ENCODE data around the gene GFER. TPM values are rescaled to one million over a fixed set of nuclear protein-coding genes. Genes with fewer than 3 reads are reported as not detected.

GFER gene
- polyA plus RNA-seq, 3 donors: 8.1 to 22.7 (median 22.4) TPM

DNA sequence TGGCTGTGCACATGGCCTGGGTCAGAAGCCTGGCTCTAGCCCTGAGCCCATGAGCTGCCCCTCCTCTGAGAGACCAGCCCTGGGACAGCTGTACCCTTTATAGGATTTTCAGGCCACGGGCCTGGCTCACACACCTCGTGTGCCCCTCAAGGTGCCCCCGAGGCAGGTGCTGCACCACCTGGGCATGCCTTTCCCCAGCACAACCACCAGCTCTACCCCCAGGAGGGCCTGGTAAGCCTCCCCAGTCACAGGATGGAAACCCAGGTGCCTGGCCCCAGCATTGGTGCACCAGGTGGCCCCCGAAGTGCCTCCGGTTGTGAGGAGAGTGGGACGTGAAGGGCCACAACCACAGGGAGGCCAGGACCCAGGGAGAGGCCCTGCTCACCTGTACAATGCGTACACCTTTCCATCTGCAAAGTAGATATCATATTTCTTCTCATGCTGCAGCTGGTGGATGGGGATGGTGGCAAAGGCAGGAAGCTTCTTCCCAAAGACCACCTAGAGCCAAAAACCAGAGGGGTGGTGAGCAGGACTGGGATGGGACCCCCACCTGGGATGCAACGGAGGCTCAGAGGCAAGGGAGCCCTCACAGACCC lies 19.3 kb downstream of the GFER start:
- Mint-ChIP-seq H3K27me3 (ENCODE audit: low read depth in 3 of 3) (peaks cover 0 to 1% (median 0%) of the 10 kb centered on the region in 3 donors), H3K4me1 (peaks cover 35% of the 10 kb centered on the region), H3K4me3 (no peak overlapping the region), H3K36me3 (peaks cover 28 to 50% of the 10 kb centered on the region in 2 donors), H3K27ac (no peak overlapping the region), H3K9me3 (peaks cover 0 to 2% (median 0%) of the 10 kb centered on the region in 7 donors)
- Histone ChIP-seq H3K36me3 (replicated peaks in 1 of 2; ENCODE audit: control insufficient read depth in 1 of 2, insufficient read depth in 2 of 2, low read length in 2 of 2) (peaks cover 44 to 51% of the 10 kb centered on the region in 2 donors), H3K9ac (ENCODE audit: insufficient read depth, low read length, poor library complexity, severe bottlenecking) (no peak overlapping the region), H3K9me3 (replicated peaks in 1 of 2; ENCODE audit: control insufficient read depth in 1 of 2, insufficient read depth in 1 of 2, low read length in 2 of 2) (no peaks in the 10 kb centered on the region), H3K27ac (ENCODE audit: low read depth in 1 of 2, low read length in 2 of 2) (no peak overlapping the region), H3K79me2 (ENCODE audit: insufficient read depth, low read length) (peaks cover 49% of the 10 kb centered on the region), H2AFZ (ENCODE audit: insufficient read depth, low read depth, low read length, poor library complexity, severe bottlenecking) (no peak overlapping the region), H3K4me1 (ENCODE audit: control insufficient read depth in 1 of 2, insufficient read depth in 2 of 2, low read length in 2 of 2) (peaks cover 21 to 44% of the 10 kb centered on the region in 2 donors), H3K4me3 (replicated peaks in 1 of 3; ENCODE audit: low read depth in 2 of 3, low read length in 3 of 3) (no peak overlapping the region), H4K20me1 (ENCODE audit: insufficient read depth, low read length) (peaks cover 63% of the 10 kb centered on the region), H3K4me2 (replicated peaks; ENCODE audit: extremely low read depth, low read length, poor library complexity, severe bottlenecking) (no peak overlapping the region), H3K27me3 (ENCODE audit: control insufficient read depth in 2 of 2, insufficient read depth in 2 of 2, low read length in 2 of 2) (no peaks in the 10 kb centered on the region)
- 93% methylated on average over 4 of the region's 8 CpGs for WGBS (ENCODE audit: insufficient coverage)
- no peak for DNase-seq
- TF ChIP-seq, protein P1, sequence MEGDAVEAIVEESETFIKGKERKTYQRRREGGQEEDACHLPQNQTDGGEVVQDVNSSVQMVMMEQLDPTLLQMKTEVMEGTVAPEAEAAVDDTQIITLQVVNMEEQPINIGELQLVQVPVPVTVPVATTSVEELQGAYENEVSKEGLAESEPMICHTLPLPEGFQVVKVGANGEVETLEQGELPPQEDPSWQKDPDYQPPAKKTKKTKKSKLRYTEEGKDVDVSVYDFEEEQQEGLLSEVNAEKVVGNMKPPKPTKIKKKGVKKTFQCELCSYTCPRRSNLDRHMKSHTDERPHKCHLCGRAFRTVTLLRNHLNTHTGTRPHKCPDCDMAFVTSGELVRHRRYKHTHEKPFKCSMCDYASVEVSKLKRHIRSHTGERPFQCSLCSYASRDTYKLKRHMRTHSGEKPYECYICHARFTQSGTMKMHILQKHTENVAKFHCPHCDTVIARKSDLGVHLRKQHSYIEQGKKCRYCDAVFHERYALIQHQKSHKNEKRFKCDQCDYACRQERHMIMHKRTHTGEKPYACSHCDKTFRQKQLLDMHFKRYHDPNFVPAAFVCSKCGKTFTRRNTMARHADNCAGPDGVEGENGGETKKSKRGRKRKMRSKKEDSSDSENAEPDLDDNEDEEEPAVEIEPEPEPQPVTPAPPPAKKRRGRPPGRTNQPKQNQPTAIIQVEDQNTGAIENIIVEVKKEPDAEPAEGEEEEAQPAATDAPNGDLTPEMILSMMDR (IDR thresholded peaks at IDR 0.05): no peak
- intact Hi-C loops (cut with micrococcal nuclease): loop anchor here (10.0 kb wide), 2 partner anchors 241 to 251 kb away; partner anchors contain the start of gene ECI1 (in 1 of the 2)

DNA sequence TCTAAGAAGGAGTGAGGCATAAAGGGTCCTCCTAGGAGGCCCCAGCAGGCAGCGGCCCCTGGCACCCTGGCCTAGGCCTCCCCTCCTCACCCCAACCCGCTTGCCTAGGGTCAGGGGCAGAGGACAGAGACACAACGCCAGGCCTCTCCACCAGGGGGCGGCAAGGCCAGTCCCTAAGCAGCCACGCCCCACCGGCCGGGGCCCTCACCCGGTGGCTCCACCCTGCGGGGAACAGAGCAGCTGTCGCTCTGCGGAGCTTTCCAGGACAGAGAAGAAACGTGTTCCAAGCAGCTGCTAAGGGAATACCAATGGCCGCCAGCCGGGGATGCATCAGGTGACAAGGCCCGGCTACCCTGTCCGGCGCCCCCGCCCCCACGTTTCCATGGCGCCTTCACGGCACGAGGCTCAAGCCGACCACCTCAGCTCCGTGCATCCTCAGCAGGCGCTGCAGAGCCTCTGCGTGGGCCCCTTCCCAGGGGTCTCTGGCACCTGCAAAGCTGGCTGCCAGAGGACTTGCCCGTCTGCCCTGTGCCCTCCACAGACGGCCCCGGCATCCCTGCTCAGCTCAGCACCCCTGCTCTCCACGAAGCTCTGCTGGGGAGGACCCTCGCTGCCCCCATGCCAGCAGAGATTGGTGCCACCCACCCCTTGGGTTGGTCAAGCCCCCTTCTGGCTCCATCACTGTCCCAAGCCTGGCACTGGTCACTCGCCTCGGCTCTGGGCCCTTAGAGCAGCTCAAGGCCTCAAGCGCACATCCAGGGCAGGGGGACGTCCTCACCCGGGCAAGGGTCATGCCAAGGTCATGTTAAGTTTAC lies 20.0 kb downstream of the GFER start:
- H3K27ac ChIP-seq (ENCODE audit: low read depth in 1 of 2, low read length in 2 of 2): no peak overlapping the region
- H3K4me1 ChIP-seq (ENCODE audit: control insufficient read depth in 1 of 2, insufficient read depth in 2 of 2, low read length in 2 of 2): peaks cover 28 to 51% of the 10 kb centered on the region in 2 donors

More for the DNA sequence above, 20.0 kb downstream of the GFER start:
- Histone ChIP-seq H4K20me1 (ENCODE audit: insufficient read depth, low read length) (peaks cover 67% of the 10 kb centered on the region), H3K79me2 (ENCODE audit: insufficient read depth, low read length) (peaks cover 56% of the 10 kb centered on the region), H2AFZ (ENCODE audit: insufficient read depth, low read depth, low read length, poor library complexity, severe bottlenecking) (no peak overlapping the region), H3K9me3 (replicated peaks in 1 of 2; ENCODE audit: control insufficient read depth in 1 of 2, insufficient read depth in 1 of 2, low read length in 2 of 2) (no peaks in the 10 kb centered on the region), H3K4me3 (replicated peaks in 1 of 3; ENCODE audit: low read depth in 2 of 3, low read length in 3 of 3) (peak overlapping the region in 1 of 3 experiments; percentile 36), H3K36me3 (replicated peaks in 1 of 2; ENCODE audit: control insufficient read depth in 1 of 2, insufficient read depth in 2 of 2, low read length in 2 of 2) (peaks cover 39 to 44% of the 10 kb centered on the region in 2 donors), H3K4me2 (replicated peaks; ENCODE audit: extremely low read depth, low read length, poor library complexity, severe bottlenecking) (peak overlapping the region; percentile 48), H3K27me3 (ENCODE audit: control insufficient read depth in 2 of 2, insufficient read depth in 2 of 2, low read length in 2 of 2) (no peaks in the 10 kb centered on the region), H3K9ac (ENCODE audit: insufficient read depth, low read length, poor library complexity, severe bottlenecking) (no peak overlapping the region)
- intact Hi-C loops (cut with micrococcal nuclease): loop anchor here (10.0 kb wide), 2 partner anchors 241 to 251 kb away; partner anchors contain the start of gene ECI1 (in 1 of the 2)
- TF ChIP-seq, protein P1 (IDR thresholded peaks at IDR 0.05): peak; percentile 99
- Mint-ChIP-seq H3K9me3 (peaks cover 0 to 2% (median 0%) of the 10 kb centered on the region in 7 donors), H3K27me3 (ENCODE audit: low read depth in 3 of 3) (peaks cover 0 to 1% (median 0%) of the 10 kb centered on the region in 3 donors), H3K4me1 (peaks cover 41% of the 10 kb centered on the region), H3K4me3 (no peak overlapping the region), H3K36me3 (peaks cover 22 to 43% of the 10 kb centered on the region in 2 donors), H3K27ac (peak overlapping the region in 2 of 7 donors; percentile 12 to 77)
- peak; percentile 86 to 91 (median 87) for DNase-seq
- WGBS (ENCODE audit: insufficient coverage): 42% methylated on average over 36 of the region's 36 CpGs
